ENCODE measurements around the gene JAZF1. TPM values are rescaled to one million over a fixed set of nuclear protein-coding genes. Genes with fewer than 3 reads are reported as not detected.

Gene JAZF1
- total and polyA plus RNA-seq, 2 of the 8 experiments (the other 6 are each of a cell fraction or from before 2014, with no cell fraction given), result 2.6 to 21.8 TPM

DNA sequence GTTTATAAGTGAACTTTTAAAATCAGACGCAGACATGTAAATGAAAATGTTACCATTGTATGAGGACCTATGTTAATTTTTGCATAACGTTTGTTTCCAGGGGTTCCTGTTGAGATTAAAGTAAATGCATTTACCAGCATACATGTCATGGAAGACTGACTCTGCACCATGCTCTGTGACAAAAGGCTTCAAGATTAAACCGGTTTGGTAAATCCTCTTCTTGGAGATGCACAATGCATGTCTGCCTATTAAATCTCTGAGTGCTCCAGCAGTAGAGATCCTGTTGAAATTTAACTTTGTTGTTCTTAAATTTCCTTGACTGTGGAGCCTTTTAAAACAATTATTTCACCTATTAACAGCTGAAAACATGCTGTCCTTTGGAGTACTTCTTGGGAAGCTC, 36.5 kb upstream of the JAZF1 start:
- Histone ChIP-seq H3K23ac (ENCODE audit: insufficient read length) (no peak overlapping the region), H3K14ac (ENCODE audit: insufficient read length) (no peak overlapping the region), H3K27ac (ENCODE audit: low read depth, low read length) (no peak overlapping the region), H3K79me2 (ENCODE audit: control insufficient read depth in 1 of 2, insufficient read depth in 2 of 2, low read length in 2 of 2) (no peaks in the 10 kb centered on the region), H3K79me1 (ENCODE audit: low read depth, low read length) (no peaks in the 10 kb centered on the region), H2AK5ac (ENCODE audit: low read depth, low read length) (no peak overlapping the region), H3K4ac (replicated peaks; ENCODE audit: insufficient read length, low read depth, low read length) (no peak overlapping the region), H2AFZ (ENCODE audit: low read length) (no peak overlapping the region), H2BK12ac (ENCODE audit: low read depth, low read length) (no peak overlapping the region), H3K4me2 (ENCODE audit: insufficient read depth in 1 of 2, low read depth in 2 of 2, low read length in 2 of 2) (no peak overlapping the region), H3K18ac (ENCODE audit: extremely low read depth, low read length) (no peak overlapping the region), H3K9me3 (ENCODE audit: insufficient read depth in 2 of 2, low read depth in 1 of 2, low read length in 1 of 2) (no peaks in the 10 kb centered on the region), H3K27me3 (replicated peaks in 1 of 4; ENCODE audit: control insufficient read depth in 3 of 4, extremely low read depth in 1 of 4, insufficient read depth in 3 of 4, low read length in 3 of 4) (no peaks in the 10 kb centered on the region), H2BK120ac (replicated peaks; ENCODE audit: low read depth, low read length) (no peak overlapping the region), H4K91ac (replicated peaks; ENCODE audit: insufficient read length, low read length) (no peak overlapping the region), H3K23me2 (ENCODE audit: low read depth, low read length) (no peaks in the 10 kb centered on the region), H4K8ac (ENCODE audit: extremely low read depth, insufficient read depth, low read length) (no peak overlapping the region), H3K36me3 (ENCODE audit: control insufficient read depth in 2 of 4, insufficient read depth in 4 of 4, low read length in 3 of 4) (no peaks in the 10 kb centered on the region), H2BK5ac (ENCODE audit: low read depth, low read length) (no peak overlapping the region), H3K4me1 (replicated peaks in 1 of 4; ENCODE audit: control insufficient read depth in 3 of 4, insufficient read depth in 4 of 4, low read length in 3 of 4) (no peaks in the 10 kb centered on the region), H4K20me1 (replicated peaks in 1 of 2; ENCODE audit: control insufficient read depth in 1 of 2, insufficient read depth in 2 of 2, low read length in 2 of 2) (no peaks in the 10 kb centered on the region), H3K9ac (replicated peaks in 1 of 4; ENCODE audit: extremely low read depth in 1 of 4, low read depth in 3 of 4, low read length in 3 of 4) (no peak overlapping the region), H4K5ac (ENCODE audit: insufficient read length, low read depth, low read length) (no peak overlapping the region), H2BK15ac (ENCODE audit: low read length) (no peak overlapping the region), H3K4me3 (ENCODE audit: extremely low read depth in 1 of 4, insufficient read depth in 2 of 4, low read depth in 3 of 4, low read length in 4 of 4) (no peak overlapping the region), H2BK20ac (ENCODE audit: low read length) (no peak overlapping the region), H3K56ac (replicated peaks; ENCODE audit: insufficient read length, low read depth, low read length) (no peak overlapping the region)
- no peak for DNase-seq (ENCODE audit: low read depth in 1 of 2, low spot score in 2 of 2)
- ChIA-PET CTCF (ENCODE audit: partially characterized antibody) (no interaction called here), POLR2A (ENCODE audit: partially characterized antibody) (no interaction called here)
- FAIRE-seq, result no peak
- 71% methylated on average over 3 of the region's 3 CpGs; no CpG with 5 or more reads in 1 of the 2 experiments for WGBS, 2 experiments (ENCODE audit: extremely low coverage in 1 of 2, insufficient coverage in 1 of 2, insufficient read length in 1 of 2, insufficient replicate concordance in 2 of 2, low coverage in 1 of 2, low lambda C conversion rate in 2 of 2, missing lambda C conversion rate in 1 of 2)
- TF ChIP-seq CTBP2 (IDR thresholded peaks at IDR 0.05; ENCODE audit: borderline replicate concordance, insufficient read depth, insufficient read length, low read length), result no peak
- TF ChIP-seq SIX5 (IDR thresholded peaks at IDR 0.05; ENCODE audit: low read depth, low read length), result no peak
- TF ChIP-seq NANOG (IDR thresholded peaks at IDR 0.05; ENCODE audit: insufficient read depth, low read depth, low read length, poor library complexity, severe bottlenecking), result no peak
- TF ChIP-seq TCF12 (IDR thresholded peaks at IDR 0.05; ENCODE audit: low read depth, low read length), result no peak
- no peak for TF ChIP-seq CHD2 (IDR thresholded peaks at IDR 0.05; ENCODE audit: low read length)
- no peak for TF ChIP-seq NRF1 (IDR thresholded peaks at IDR 0.05; ENCODE audit: low read depth, low read length)
- no peak for TF ChIP-seq GABPA (IDR thresholded peaks at IDR 0.05; ENCODE audit: borderline replicate concordance, insufficient read depth, low read length)
- no peak for TF ChIP-seq SUZ12 (IDR thresholded peaks at IDR 0.05; ENCODE audit: low read length)
- no peak for TF ChIP-seq KDM1A (IDR thresholded peaks at IDR 0.05; ENCODE audit: borderline replicate concordance, low read length)
- TF ChIP-seq KDM4A (IDR thresholded peaks at IDR 0.05; ENCODE audit: low read depth, low read length, severe bottlenecking), result no peak
- TF ChIP-seq SIN3A (conservative IDR thresholded peaks at IDR 0.05 in 1 of 2, IDR thresholded peaks at IDR 0.05 in 1 of 2; ENCODE audit: low read depth in 1 of 2, low read length in 2 of 2), result no peak

Data from H1 (cell line).